ENCODE data around the gene KRT38. TPM values are rescaled to one million over a fixed set of nuclear protein-coding genes. Genes with fewer than 3 reads are reported as not detected.
"Not testable (repeated sequence)": the region's sequence is repeated elsewhere in the genome, so short reads cannot be mapped to it uniquely, and the experiment has no call there.

KRT38 gene
- total RNA-seq, 1 donor from 2014 or later, result not detected

DNA sequence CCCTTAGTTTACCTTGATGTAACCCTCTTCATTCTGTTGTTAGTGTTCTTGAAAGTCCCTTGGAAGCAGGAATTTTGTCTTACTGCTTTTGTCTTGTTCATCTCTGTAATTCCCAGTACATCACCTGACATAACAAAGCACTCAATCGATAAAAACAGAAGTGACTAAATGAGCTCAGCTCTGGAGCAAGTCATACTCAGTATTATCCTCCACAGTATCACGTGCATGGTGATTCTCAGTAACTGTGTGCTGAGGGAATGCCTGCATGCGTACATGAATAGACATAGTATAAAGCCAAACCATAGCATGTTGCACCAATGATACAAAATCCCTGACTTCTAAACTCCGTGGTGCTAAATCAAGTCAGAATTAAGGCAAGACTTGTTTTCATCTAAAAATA lies 7.2 kb downstream of the KRT38 start:
- intact Hi-C loops (cut with micrococcal nuclease), result no loop called here
- H3K4me1 Mint-ChIP-seq (ENCODE audit: low read depth), result no peaks in the 10 kb centered on the region
- H3K4me3 Mint-ChIP-seq, result no peak overlapping the region
- no peaks in the 10 kb centered on the region for H3K36me3 Mint-ChIP-seq (ENCODE audit: low read depth)
- no peak overlapping the region for H3K27ac Mint-ChIP-seq
- H3K27me3 Mint-ChIP-seq (ENCODE audit: insufficient read depth), result peaks cover 8% of the 10 kb centered on the region
- DNase-seq (ENCODE audit: low spot score), result no peak
- no peaks in the 10 kb centered on the region for H3K9me3 Mint-ChIP-seq

DNA sequence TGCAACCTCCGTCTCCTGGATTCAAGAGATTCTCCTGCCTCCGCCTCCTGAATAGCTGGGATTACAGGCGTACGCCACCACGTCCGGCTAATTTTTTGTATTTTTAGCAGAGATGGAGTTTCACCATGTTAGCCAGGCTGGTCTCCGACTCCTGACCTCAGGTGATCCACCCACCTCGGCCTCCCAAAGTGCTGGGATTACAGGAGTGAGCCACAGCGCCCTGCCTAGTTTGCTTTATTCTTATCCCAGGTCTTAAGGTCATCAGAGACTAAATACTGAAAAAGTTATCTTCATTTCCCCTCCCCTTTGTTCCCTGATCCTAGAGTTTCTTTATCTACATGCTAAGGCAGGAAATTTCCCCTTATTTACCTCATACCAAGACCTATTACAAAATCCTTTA lies 10.4 kb downstream of the KRT38 start:
- DNase-seq (ENCODE audit: low spot score); H3K27ac Mint-ChIP-seq; H3K4me3 Mint-ChIP-seq; H3K4me1 Mint-ChIP-seq (ENCODE audit: low read depth); H3K9me3 Mint-ChIP-seq; H3K36me3 Mint-ChIP-seq (ENCODE audit: low read depth); intact Hi-C loops (cut with micrococcal nuclease); H3K27me3 Mint-ChIP-seq (ENCODE audit: insufficient read depth): not testable (repeated sequence)

DNA sequence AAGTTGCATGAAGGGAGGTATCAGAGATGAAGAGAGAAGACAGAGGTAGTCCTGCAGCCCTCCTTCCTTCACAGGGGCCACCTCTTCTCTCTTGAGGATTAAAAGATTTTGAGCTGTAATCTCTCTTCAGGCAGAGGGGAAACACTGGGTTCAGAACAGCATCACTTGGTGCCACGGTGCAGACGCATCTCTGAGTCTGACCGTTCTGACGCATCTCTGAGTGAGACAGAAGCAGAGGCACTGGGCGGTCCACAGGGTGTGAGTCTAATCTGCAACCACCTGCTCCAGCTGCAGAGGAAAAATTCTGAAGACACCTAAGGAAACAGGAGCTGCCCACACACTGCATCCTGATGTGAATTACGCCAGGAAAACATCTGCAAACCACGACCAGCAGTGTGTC lies 11.1 kb downstream of the KRT38 start:
- no peaks in the 10 kb centered on the region for H3K4me1 Mint-ChIP-seq (ENCODE audit: low read depth)
- no peak for DNase-seq (ENCODE audit: low spot score)
- H3K36me3 Mint-ChIP-seq (ENCODE audit: low read depth), result no peaks in the 10 kb centered on the region
- no peak overlapping the region for H3K4me3 Mint-ChIP-seq
- no peak overlapping the region for H3K27ac Mint-ChIP-seq
- no peaks in the 10 kb centered on the region for H3K9me3 Mint-ChIP-seq
- peaks cover 13% of the 10 kb centered on the region for H3K27me3 Mint-ChIP-seq (ENCODE audit: insufficient read depth)
- intact Hi-C loops (cut with micrococcal nuclease), result no loop called here

GRCh38 chr17:41428591-41429291 lies 12.0 kb downstream of the KRT38 start:
- Mint-ChIP-seq H3K27me3 (ENCODE audit: insufficient read depth) (peaks cover 9% of the 10 kb centered on the region), H3K36me3 (ENCODE audit: low read depth) (no peaks in the 10 kb centered on the region), H3K9me3 (no peaks in the 10 kb centered on the region), H3K4me3 (no peak overlapping the region), H3K4me1 (ENCODE audit: low read depth) (no peaks in the 10 kb centered on the region), H3K27ac (no peak overlapping the region)
- no peak for DNase-seq (ENCODE audit: low spot score)
- intact Hi-C loops (cut with micrococcal nuclease), result no loop called here

DNA sequence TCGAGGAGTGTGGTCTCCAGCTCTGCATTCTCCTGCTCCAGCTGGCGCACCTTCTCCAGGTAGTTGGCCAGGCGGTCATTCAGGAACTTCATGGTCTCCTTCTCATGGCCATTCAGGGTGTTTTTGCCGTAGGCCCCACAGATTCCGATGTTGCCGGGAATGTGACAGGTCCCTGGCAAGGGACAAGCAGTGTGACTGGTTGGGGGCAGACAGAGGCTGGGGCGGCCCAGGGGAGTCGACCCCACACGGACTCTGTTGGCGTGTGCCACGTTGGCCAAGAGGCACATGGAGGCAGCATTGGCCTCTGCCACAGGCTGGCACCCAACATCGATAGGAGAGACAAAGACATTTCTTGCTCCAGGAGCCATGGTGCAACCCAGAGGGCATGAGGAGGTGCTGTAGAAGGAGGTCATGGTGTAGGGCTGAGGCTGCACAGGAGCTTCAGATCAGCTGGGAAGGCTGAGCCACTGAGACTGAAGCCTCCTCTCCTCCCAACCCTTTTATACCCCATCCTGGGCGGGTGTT lies 16.6 kb downstream of the KRT38 start, which contains the start of gene KRT37:
TSS of gene KRT37 (minus strand) at position 475 of the 525 bp plus-strand sequence. CDS start at position 413, 62 bp downstream.
- no peaks in the 10 kb centered on the region for H3K9me3 Mint-ChIP-seq
- peaks cover 8% of the 10 kb centered on the region for H3K27me3 Mint-ChIP-seq (ENCODE audit: insufficient read depth)
- intact Hi-C loops (cut with micrococcal nuclease), result no loop called here
- DNase-seq (ENCODE audit: low spot score), result no peak
- H3K4me1 Mint-ChIP-seq (ENCODE audit: low read depth), result no peaks in the 10 kb centered on the region
- no peak within 1 kb of the TSS for H3K27ac Mint-ChIP-seq
- H3K4me3 Mint-ChIP-seq, result no peak within 1 kb of the TSS
- no peaks in the 10 kb centered on the region for H3K36me3 Mint-ChIP-seq (ENCODE audit: low read depth)

GRCh38 chr17:41422586-41422985 lies 18.2 kb downstream of the KRT38 start:
- not testable (repeated sequence) for H3K27ac Mint-ChIP-seq; H3K4me3 Mint-ChIP-seq; H3K9me3 Mint-ChIP-seq; H3K4me1 Mint-ChIP-seq (ENCODE audit: low read depth); H3K27me3 Mint-ChIP-seq (ENCODE audit: insufficient read depth); H3K36me3 Mint-ChIP-seq (ENCODE audit: low read depth); DNase-seq (ENCODE audit: low spot score)
- intact Hi-C loops (cut with micrococcal nuclease), result loop anchor here (2.0 kb wide), 1 partner anchor 16 kb away; no protein-coding TSS in a partner anchor

- Mint-ChIP-seq H3K27me3 (ENCODE audit: insufficient read depth) (peaks cover 8% of the 10 kb centered on the region), H3K36me3 (ENCODE audit: low read depth) (no peaks in the 10 kb centered on the region), H3K4me3 (no peak overlapping the region), H3K4me1 (ENCODE audit: low read depth) (no peaks in the 10 kb centered on the region), H3K27ac (no peak overlapping the region), H3K9me3 (no peaks in the 10 kb centered on the region)
- intact Hi-C loops (cut with micrococcal nuclease), result loop anchor here (2.0 kb wide), 1 partner anchor 17 kb away; no protein-coding TSS in a partner anchor
- no peak for DNase-seq (ENCODE audit: low spot score)
Measured at GRCh38 chr17:41421617-41422016, 19.2 kb downstream of the KRT38 start.

- Mint-ChIP-seq H3K4me3 (no peak overlapping the region), H3K27me3 (ENCODE audit: insufficient read depth) (peaks cover 8% of the 10 kb centered on the region), H3K9me3 (no peaks in the 10 kb centered on the region), H3K4me1 (ENCODE audit: low read depth) (no peaks in the 10 kb centered on the region), H3K36me3 (ENCODE audit: low read depth) (no peaks in the 10 kb centered on the region), H3K27ac (no peak overlapping the region)
- no peak for DNase-seq (ENCODE audit: low spot score)
- intact Hi-C loops (cut with micrococcal nuclease), result no loop called here
Measured at GRCh38 chr17:41421116-41421515, 19.7 kb downstream of the KRT38 start.

GRCh38 chr17:41420134-41420533 lies 20.6 kb downstream of the KRT38 start:
- Mint-ChIP-seq H3K4me3 (no peak overlapping the region), H3K27ac (no peak overlapping the region)

GRCh38 chr17:41419716-41420115 lies 21.1 kb downstream of the KRT38 start:
- Mint-ChIP-seq H3K27ac (no peak overlapping the region), H3K27me3 (ENCODE audit: insufficient read depth) (peaks cover 4% of the 10 kb centered on the region), H3K36me3 (ENCODE audit: low read depth) (no peaks in the 10 kb centered on the region), H3K9me3 (no peaks in the 10 kb centered on the region), H3K4me1 (ENCODE audit: low read depth) (no peaks in the 10 kb centered on the region), H3K4me3 (no peak overlapping the region)
- intact Hi-C loops (cut with micrococcal nuclease), result no loop called here
- no peak for DNase-seq (ENCODE audit: low spot score)

More at GRCh38 chr17:41420134-41420533, 20.6 kb downstream of the KRT38 start:
- DNase-seq (ENCODE audit: low spot score), result no peak
- Mint-ChIP-seq H3K27me3 (ENCODE audit: insufficient read depth) (peaks cover 7% of the 10 kb centered on the region), H3K9me3 (no peaks in the 10 kb centered on the region), H3K36me3 (ENCODE audit: low read depth) (no peaks in the 10 kb centered on the region), H3K4me1 (ENCODE audit: low read depth) (no peaks in the 10 kb centered on the region)
- intact Hi-C loops (cut with micrococcal nuclease), result no loop called here

DNA sequence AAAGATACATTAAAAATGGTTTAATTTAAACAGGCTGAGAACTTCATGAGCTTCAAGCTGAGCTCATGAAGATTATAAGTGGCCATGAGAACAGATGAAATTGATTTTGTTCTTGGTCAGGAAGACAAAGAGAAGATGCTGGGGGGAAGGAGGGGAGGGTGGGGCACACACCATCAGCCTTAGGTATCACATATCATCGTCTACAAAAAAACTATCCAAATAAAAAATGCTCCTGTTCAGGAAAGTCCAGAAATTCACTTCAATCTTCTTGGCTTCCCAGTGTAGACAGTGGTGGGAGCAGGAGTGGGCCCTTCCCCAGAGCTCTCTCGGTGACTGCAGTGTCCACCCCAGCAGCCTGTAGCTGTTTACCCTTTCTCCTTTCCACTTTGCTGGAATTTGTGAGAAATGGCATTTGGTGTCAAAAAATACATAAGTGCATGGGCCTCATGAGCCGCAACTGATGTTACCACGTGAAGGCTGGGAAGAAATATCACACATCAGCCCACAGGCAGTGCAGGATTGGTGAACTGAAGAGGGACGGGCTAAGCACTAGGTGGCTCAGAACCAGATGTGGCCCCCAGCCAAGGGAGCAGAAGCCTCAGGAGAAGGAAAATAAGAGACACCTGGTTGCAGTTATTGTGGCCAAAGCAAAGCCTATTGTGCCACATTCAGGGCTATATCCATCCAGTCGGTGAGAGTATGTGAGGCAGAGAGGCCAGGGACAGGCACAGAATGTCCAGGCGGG lies 22.5 kb downstream of the KRT38 start:
- Mint-ChIP-seq H3K27me3 (ENCODE audit: insufficient read depth) (peaks cover 4% of the 10 kb centered on the region), H3K9me3 (no peaks in the 10 kb centered on the region), H3K4me3 (no peak overlapping the region), H3K36me3 (ENCODE audit: low read depth) (no peaks in the 10 kb centered on the region), H3K27ac (no peak overlapping the region), H3K4me1 (ENCODE audit: low read depth) (no peaks in the 10 kb centered on the region)
- DNase-seq (ENCODE audit: low spot score), result no peak
- intact Hi-C loops (cut with micrococcal nuclease), result no loop called here

- no peak overlapping the region for H3K4me3 Mint-ChIP-seq
- no peaks in the 10 kb centered on the region for H3K36me3 Mint-ChIP-seq (ENCODE audit: low read depth)
- H3K27me3 Mint-ChIP-seq (ENCODE audit: insufficient read depth), result peaks cover 4% of the 10 kb centered on the region
- intact Hi-C loops (cut with micrococcal nuclease), result no loop called here
- H3K9me3 Mint-ChIP-seq, result no peaks in the 10 kb centered on the region
- DNase-seq (ENCODE audit: low spot score), result no peak
- no peaks in the 10 kb centered on the region for H3K4me1 Mint-ChIP-seq (ENCODE audit: low read depth)
- no peak overlapping the region for H3K27ac Mint-ChIP-seq
Measured at GRCh38 chr17:41417576-41418015, 23.2 kb downstream of the KRT38 start.

DNA sequence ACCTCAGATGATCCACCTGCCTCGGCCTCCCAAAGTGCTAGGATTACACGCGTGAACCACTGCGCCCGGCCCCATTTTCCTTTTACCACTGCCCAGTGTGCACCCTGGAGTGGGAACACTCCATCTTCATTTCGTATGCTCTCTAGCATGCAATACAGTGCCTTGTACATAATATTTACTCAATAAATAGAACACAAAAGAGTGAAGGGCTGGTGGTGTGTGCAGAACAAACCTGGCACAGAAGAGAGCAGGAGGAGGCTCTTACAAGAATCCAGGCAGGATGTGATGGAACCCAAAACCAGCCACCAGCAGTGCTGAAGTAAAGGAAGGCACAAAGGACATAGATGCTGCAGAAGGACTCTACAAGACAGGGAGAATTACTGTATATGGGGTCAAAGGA lies 23.7 kb downstream of the KRT38 start:
- intact Hi-C loops (cut with micrococcal nuclease), result no loop called here
- H3K27me3 Mint-ChIP-seq (ENCODE audit: insufficient read depth), result peaks cover 4% of the 10 kb centered on the region
- DNase-seq (ENCODE audit: low spot score), result no peak
- no peaks in the 10 kb centered on the region for H3K9me3 Mint-ChIP-seq
- H3K4me1 Mint-ChIP-seq (ENCODE audit: low read depth), result no peaks in the 10 kb centered on the region
- no peaks in the 10 kb centered on the region for H3K36me3 Mint-ChIP-seq (ENCODE audit: low read depth)
- H3K4me3 Mint-ChIP-seq, result no peak overlapping the region
- H3K27ac Mint-ChIP-seq, result no peak overlapping the region

Measured in activated T-helper 1 cell treated with anti-CD3 and anti-CD28 coated beads, Interleukin-12 subunit alpha, Interleukin-12 subunit beta, Interleukin-2, Interleukin-4 antibody, amounts not matched to agents 30 ng/mL and 10 ng/mL and 1 ng/mL, durations not matched to agents 14 hours and 24 hours and 36 hours (primary cell).